H1 (cell line): ENCODE data around the gene CEP85. TPM values are rescaled to one million over a fixed set of nuclear protein-coding genes. Genes with fewer than 3 reads are reported as not detected.

Source experiments
- CTCF ChIA-PET: fragments of 300-600 bp; sonication (Branson Sonifier 250); formaldehyde crosslinking; loops from one replicate; lab custom pipeline; 2021; ENCODE audit not compliant: partially characterized antibody; lab: Charles Lee
- POLR2A ChIA-PET: fragments of 300-600 bp; sonication (Branson Sonifier 250); formaldehyde crosslinking; loops from one replicate; lab custom pipeline; 2021; ENCODE audit warnings: inconsistent platforms; ENCODE audit not compliant: partially characterized antibody; lab: Charles Lee
- DNase-seq, 2 experiments: peaks; one replicate each; pipeline versions ENCODE4 v3.0.0 to v3.0.0-alpha.2; 2010 to 2022; ENCODE audit warnings: low spot score in 2 of 2, low read depth in 1 of 2, mixed read lengths in 1 of 2
- FAIRE-seq: peaks from 2 replicates; lab custom pipeline; 2011; peaks lifted over from hg19 to GRCh38; lab: Jason Lieb, UNC
- H2AFZ ChIP-seq: 2 replicates; pipeline ENCODE4 v1.8.1; 2012; ENCODE audit warnings: low read length, inconsistent platforms
- H2AK5ac ChIP-seq: 2 replicates; pipeline ENCODE4 v1.6.1; 2013; ENCODE audit warnings: low read depth, low read length
- H2BK120ac ChIP-seq: replicated peaks from 2 replicates; pipeline ENCODE3; 2013; ENCODE audit warnings: low read depth, low read length, inconsistent platforms
- H2BK12ac ChIP-seq: 2 replicates; pipeline ENCODE4 v1.6.1; 2013; ENCODE audit warnings: low read depth, low read length
- H2BK15ac ChIP-seq: 2 replicates; pipeline ENCODE4 v1.6.1; 2013; ENCODE audit warnings: low read length
- H2BK20ac ChIP-seq: 2 replicates; pipeline ENCODE4 v1.6.1; 2013; ENCODE audit warnings: low read length
- H2BK5ac ChIP-seq: 2 replicates; pipeline ENCODE4 v1.6.1; 2013; ENCODE audit warnings: low read depth, low read length
- H3K14ac ChIP-seq: 2 replicates; pipeline ENCODE4 v1.6.1; 2013; ENCODE audit warnings: inconsistent platforms; ENCODE audit not compliant: insufficient read length
- H3K18ac ChIP-seq: 2 replicates; pipeline ENCODE4 v1.6.1; 2013; ENCODE audit warnings: low read length; ENCODE audit errors: extremely low read depth
- H3K23ac ChIP-seq: 2 replicates; pipeline ENCODE4 v1.6.1; 2013; ENCODE audit warnings: inconsistent platforms; ENCODE audit not compliant: insufficient read length
- H3K23me2 ChIP-seq: 2 replicates; pipeline ENCODE4 v1.6.1; 2013; ENCODE audit warnings: low read depth, low read length
- H3K27ac ChIP-seq: 2 replicates; pipeline ENCODE4 v1.6.1; 2011; ENCODE audit warnings: low read depth, low read length, inconsistent platforms
- H3K27me3 ChIP-seq, 4 experiments: replicated peaks in 1 of 4; 1 replicate in 1 of 4; 2 replicates in 3 of 4; pipeline versions ENCODE4 v1.6.1 to v1.8.1; 2011 to 2013; ENCODE audit warnings: low read length in 3 of 4, mild to moderate bottlenecking in 3 of 4, inconsistent platforms in 2 of 4, mixed read lengths in 2 of 4, moderate library complexity in 1 of 4; ENCODE audit not compliant: control insufficient read depth in 3 of 4, insufficient read depth in 3 of 4; ENCODE audit errors: extremely low read depth in 1 of 4
- H3K36me3 ChIP-seq, 4 experiments: 2 replicates each; pipeline versions ENCODE4 v1.6.1 to v1.8.1; 2011 to 2013; ENCODE audit warnings: mild to moderate bottlenecking in 4 of 4, low read length in 3 of 4, moderate library complexity in 2 of 4, control low read depth in 1 of 4, inconsistent platforms in 1 of 4; ENCODE audit not compliant: insufficient read depth in 4 of 4, control insufficient read depth in 2 of 4
- H3K4ac ChIP-seq: replicated peaks from 2 replicates; pipeline ENCODE3; 2013; ENCODE audit warnings: low read length, low read depth, mixed read lengths, inconsistent platforms; ENCODE audit not compliant: insufficient read length
- H3K4me1 ChIP-seq, 4 experiments: replicated peaks in 1 of 4; 1 replicate in 1 of 4; 2 replicates in 3 of 4; pipeline versions ENCODE4 v1.6.1 to v1.8.1; 2011 to 2013; ENCODE audit warnings: low read length in 3 of 4, inconsistent platforms in 2 of 4, mixed read lengths in 1 of 4; ENCODE audit not compliant: insufficient read depth in 4 of 4, control insufficient read depth in 3 of 4
- H3K4me2 ChIP-seq, 2 experiments: 2 replicates each; pipeline versions ENCODE4 v1.6.1 to v1.8.1; 2011 to 2013; ENCODE audit warnings: low read depth in 2 of 2, low read length in 2 of 2, control low read depth in 1 of 2, inconsistent platforms in 1 of 2, mild to moderate bottlenecking in 1 of 2; ENCODE audit not compliant: insufficient read depth in 1 of 2
- H3K4me3 ChIP-seq, 4 experiments: fragments of 200-600, 300-600 bp in 1 of 4; sonication (generic), shearing (Covaris generic), sonication (Bioruptor Twin) in 1 of 4; 2 replicates each; pipeline versions ENCODE4 v1.5.1 to v1.8.1; 2011 to 2016; ENCODE audit warnings: low read length in 4 of 4, low read depth in 3 of 4, control low read depth in 2 of 4, inconsistent platforms in 2 of 4, mild to moderate bottlenecking in 2 of 4, mixed read lengths in 1 of 4, moderate library complexity in 1 of 4; ENCODE audit not compliant: insufficient read depth in 2 of 4; ENCODE audit errors: extremely low read depth in 1 of 4
- H3K56ac ChIP-seq: replicated peaks from 2 replicates; pipeline ENCODE3; 2013; ENCODE audit warnings: low read depth, mild to moderate bottlenecking, mixed read lengths, low read length, inconsistent platforms; ENCODE audit not compliant: insufficient read length
- H3K79me1 ChIP-seq: 2 replicates; pipeline ENCODE4 v1.6.1; 2013; ENCODE audit warnings: low read depth, low read length, control low read depth
- H3K79me2 ChIP-seq, 2 experiments: 2 replicates each; pipeline versions ENCODE4 v1.6.1 to v1.8.1; 2012 to 2013; ENCODE audit warnings: low read length in 2 of 2, mild to moderate bottlenecking in 2 of 2, inconsistent platforms in 1 of 2; ENCODE audit not compliant: insufficient read depth in 2 of 2, control insufficient read depth in 1 of 2
- H3K9ac ChIP-seq, 4 experiments: replicated peaks in 1 of 4; 1 replicate in 1 of 4; 2 replicates in 3 of 4; pipeline versions ENCODE4 v1.6.1 to v1.8.1; 2011 to 2013; ENCODE audit warnings: low read depth in 3 of 4, low read length in 3 of 4, control low read depth in 2 of 4, mild to moderate bottlenecking in 2 of 4, moderate library complexity in 2 of 4, inconsistent platforms in 1 of 4; ENCODE audit errors: extremely low read depth in 1 of 4
- H3K9me3 ChIP-seq, 2 experiments: 2 replicates each; pipeline versions ENCODE4 v1.6.1 to v1.8.1; 2012 to 2013; ENCODE audit warnings: mild to moderate bottlenecking in 2 of 2, moderate library complexity in 2 of 2, control low read depth in 1 of 2, inconsistent platforms in 1 of 2, low read depth in 1 of 2, low read length in 1 of 2, mixed read lengths in 1 of 2; ENCODE audit not compliant: insufficient read depth in 2 of 2
- H4K20me1 ChIP-seq, 2 experiments: replicated peaks in 1 of 2; 2 replicates each; pipeline versions ENCODE3 to v1.8.1; 2011 to 2013; ENCODE audit warnings: inconsistent platforms in 2 of 2, low read length in 2 of 2, mild to moderate bottlenecking in 1 of 2; ENCODE audit not compliant: insufficient read depth in 2 of 2, control insufficient read depth in 1 of 2
- H4K5ac ChIP-seq: 2 replicates; pipeline ENCODE4 v1.6.1; 2013; ENCODE audit warnings: low read length, low read depth, mixed read lengths, inconsistent platforms; ENCODE audit not compliant: insufficient read length
- H4K8ac ChIP-seq: 2 replicates; pipeline ENCODE4 v1.8.0; 2013; ENCODE audit warnings: mild to moderate bottlenecking, moderate library complexity, low read length, inconsistent platforms; ENCODE audit not compliant: insufficient read depth; ENCODE audit errors: extremely low read depth
- H4K91ac ChIP-seq: replicated peaks from 2 replicates; pipeline ENCODE3; 2013; ENCODE audit warnings: low read length, mixed read lengths, inconsistent platforms; ENCODE audit not compliant: insufficient read length
- BRCA1 ChIP-seq: IDR thresholded peaks from 2 replicates; pipeline ENCODE4 v1.6.1; 2012; ENCODE audit warnings: low read depth, low read length, improper control_type of control experiment
- HDAC2 ChIP-seq, 2 experiments: fragments of 300-600 bp in 1 of 2; sonication (generic) in 1 of 2; IDR thresholded peaks; 2 replicates each; pipeline ENCODE4 v1.6.1; 2011 to 2012; ENCODE audit warnings: low read depth in 2 of 2, low read length in 2 of 2, mild to moderate bottlenecking in 2 of 2, moderate library complexity in 2 of 2, borderline replicate concordance in 1 of 2, inconsistent platforms in 1 of 2
- KDM5A ChIP-seq: fragments of 200-600 bp; IDR thresholded peaks from 2 replicates; pipeline ENCODE4 v1.7.1; 2012; ENCODE audit warnings: mild to moderate bottlenecking, low read length, inconsistent platforms, mixed read lengths
- NANOG ChIP-seq: IDR thresholded peaks from 2 replicates; pipeline ENCODE4 v1.6.1; 2011; ENCODE audit warnings: low read length, low read depth, mild to moderate bottlenecking, inconsistent platforms; ENCODE audit not compliant: insufficient read depth, poor library complexity, severe bottlenecking
- RAD21 ChIP-seq, 2 experiments: IDR thresholded peaks in 1 of 2; conservative IDR thresholded peaks in 1 of 2; 2 replicates each; pipeline ENCODE4 v1.6.1; 2011; ENCODE audit warnings: low read depth in 2 of 2, low read length in 2 of 2, improper control_type of control experiment in 1 of 2, inconsistent platforms in 1 of 2, mild to moderate bottlenecking in 1 of 2, moderate library complexity in 1 of 2
- RFX5 ChIP-seq: IDR thresholded peaks from 2 replicates; pipeline ENCODE4 v1.6.1; 2011; ENCODE audit warnings: low read depth, low read length, improper control_type of control experiment, borderline replicate concordance
- RXRA ChIP-seq: IDR thresholded peaks from 2 replicates; pipeline ENCODE4 v1.6.1; 2011; ENCODE audit warnings: low read depth, mild to moderate bottlenecking, low read length, moderate library complexity; ENCODE audit not compliant: insufficient read depth
- SIN3A ChIP-seq, 2 experiments: IDR thresholded peaks in 1 of 2; conservative IDR thresholded peaks in 1 of 2; 2 replicates each; pipeline ENCODE4 v1.6.1; 2011 to 2012; ENCODE audit warnings: low read length in 2 of 2, improper control_type of control experiment in 1 of 2, low read depth in 1 of 2, mild to moderate bottlenecking in 1 of 2
- TAF1 ChIP-seq: IDR thresholded peaks from 2 replicates; pipeline ENCODE4 v1.6.1; 2011; ENCODE audit warnings: mild to moderate bottlenecking, low read depth, low read length
- YY1 ChIP-seq: IDR thresholded peaks from 2 replicates; pipeline ENCODE4 v1.6.1; 2011; ENCODE audit warnings: low read depth, mild to moderate bottlenecking, low read length
- WGBS, 2 experiments: shearing (Covaris generic) in 1 of 2; methylation state at CpG; one replicate each; pipeline versions ENCODE4 v1.1.6 to v1.1.7; 2013 to 2015; ENCODE audit warnings: low lambda C conversion rate in 2 of 2, mixed read lengths in 2 of 2, inconsistent platforms in 1 of 2, low coverage in 1 of 2, missing lambda C conversion rate in 1 of 2; ENCODE audit not compliant: insufficient replicate concordance in 2 of 2, insufficient coverage in 1 of 2, insufficient read length in 1 of 2; ENCODE audit errors: extremely low coverage in 1 of 2, missing lambda C conversion rate in 1 of 2; 5-methylcytosine and 5-hydroxymethylcytosine counted together
- polyA plus RNA-seq, 7 experiments: library from polyadenylated mRNA; depleted of rRNA in 3 of 7; stranded (reverse) in 5 of 7; unstranded in 2 of 7; fragments of >200 nt in 5 of 7; fragments of 200-250 nt in 2 of 7; gene quantifications; 1 replicate in 5 of 7; 2 replicates in 1 of 7; 4 replicates in 1 of 7; pipeline versions ENCODE4 v1.2.1 to v1.2.3, GENCODE V29; 2011 to 2013; ENCODE audit warnings: missing spikeins in 2 of 7, mixed read lengths in 2 of 7
- total RNA-seq: library from RNA; stranded (reverse); fragmentation: NEBNext Ultra II Directional; extraction: Animal tissue kit (Norgen Biotek cat#: 25700); gene quantifications from 2 replicates; pipeline ENCODE4 v1.2.1, GENCODE V29; 2021
- TF ChIP-seq, protein P1 (sequence below): IDR thresholded peaks from 2 replicates; pipeline ENCODE4 v1.6.1; 2012; ENCODE audit warnings: low read length, inconsistent platforms

CEP85 gene
- total and polyA plus RNA-seq, 2 of the 8 experiments (the other 6 are each of a cell fraction or from before 2014, with no cell fraction given), result 40.4 to 43.7 TPM

DNA sequence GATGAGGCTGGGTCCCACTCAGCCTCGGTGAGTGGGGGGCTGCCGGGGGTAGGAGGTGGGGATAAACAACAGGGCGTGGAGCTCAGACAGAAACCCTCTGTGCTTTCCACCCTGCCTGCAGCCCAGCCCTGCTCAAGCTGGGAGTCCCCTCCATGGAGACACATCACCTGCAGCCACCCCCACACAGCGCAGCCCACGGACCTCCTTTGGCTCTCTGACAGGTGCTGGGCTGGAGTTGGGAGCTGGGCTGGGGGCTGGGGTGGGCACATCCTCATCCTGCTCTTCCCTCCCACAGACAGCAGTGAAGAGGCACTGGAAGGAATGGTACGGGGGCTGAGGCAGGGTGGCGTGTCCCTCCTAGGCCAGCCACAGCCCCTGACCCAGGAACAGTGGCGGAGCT, 45.5 kb upstream of the CEP85 start:
- H4K8ac ChIP-seq, result no peak overlapping the region
- H3K36me3 ChIP-seq, result peaks cover 0 to 10% (median 2%) of the 10 kb centered on the region in 4 experiments; a peak in 3 of 8 replicates
- no peaks in the 10 kb centered on the region for H3K9me3 ChIP-seq
- no peak overlapping the region for H2BK12ac ChIP-seq
- H4K91ac ChIP-seq, result no peak overlapping the region
- H2BK120ac ChIP-seq, result no peak overlapping the region
- H2AFZ ChIP-seq, result no peak overlapping the region
- H3K56ac ChIP-seq, result no peak overlapping the region
- FAIRE-seq (no peak), DNase-seq (no peak)
- no peaks in the 10 kb centered on the region for H3K79me2 ChIP-seq
- no peak overlapping the region for H3K18ac ChIP-seq
- no peak overlapping the region for H2BK5ac ChIP-seq
- H3K79me1 ChIP-seq, result no peaks in the 10 kb centered on the region
- H3K23ac ChIP-seq, result no peak overlapping the region
- CTCF ChIA-PET, result interaction anchor here (1.1 to 12.6 kb wide), 6 partner anchors 12 to 96 kb away, joined by 3 to 159 read pairs (median 24); partner anchors contain the start of genes C1orf232, CEP85, CNKSR1 and ZNF593
- H3K14ac ChIP-seq, result no peak overlapping the region
- no peak overlapping the region for H3K4me2 ChIP-seq
- H4K5ac ChIP-seq, result no peak overlapping the region
- H3K9ac ChIP-seq, result no peak overlapping the region
- H2BK15ac ChIP-seq, result no peak overlapping the region
- no peaks in the 10 kb centered on the region for H3K23me2 ChIP-seq
- H3K4ac ChIP-seq, result no peak overlapping the region
- H3K27me3 ChIP-seq, result no peaks in the 10 kb centered on the region
- WGBS, 2 experiments, result 81% methylated on average over 6 of the region's 8 CpGs; no CpG with 5 or more reads in 1 of the 2 experiments
- no peak overlapping the region for H3K27ac ChIP-seq
- H4K20me1 ChIP-seq, result no peaks in the 10 kb centered on the region
- POLR2A ChIA-PET, result interaction anchor here (0.6 to 3.2 kb wide), 7 partner anchors 10 to 224 kb away, joined by 4 to 22 read pairs (median 5); partner anchors contain the start of genes CNKSR1 and ZNF593OS
- H3K4me1 ChIP-seq, result peaks cover 0 to 7% (median 2%) of the 10 kb centered on the region in 4 experiments; a peak in 3 of 7 replicates
- H3K4me3 ChIP-seq, result no peak overlapping the region
- H2AK5ac ChIP-seq, result no peak overlapping the region
- no peak overlapping the region for H2BK20ac ChIP-seq
- no peak for TF ChIP-seq NANOG
- TF ChIP-seq RAD21 (IDR thresholded peaks at IDR 0.05 in 1 of 2, conservative IDR thresholded peaks at IDR 0.05 in 1 of 2; ENCODE audit: low read depth in 2 of 2, low read length in 2 of 2), result no peak
- TF ChIP-seq, protein P1, sequence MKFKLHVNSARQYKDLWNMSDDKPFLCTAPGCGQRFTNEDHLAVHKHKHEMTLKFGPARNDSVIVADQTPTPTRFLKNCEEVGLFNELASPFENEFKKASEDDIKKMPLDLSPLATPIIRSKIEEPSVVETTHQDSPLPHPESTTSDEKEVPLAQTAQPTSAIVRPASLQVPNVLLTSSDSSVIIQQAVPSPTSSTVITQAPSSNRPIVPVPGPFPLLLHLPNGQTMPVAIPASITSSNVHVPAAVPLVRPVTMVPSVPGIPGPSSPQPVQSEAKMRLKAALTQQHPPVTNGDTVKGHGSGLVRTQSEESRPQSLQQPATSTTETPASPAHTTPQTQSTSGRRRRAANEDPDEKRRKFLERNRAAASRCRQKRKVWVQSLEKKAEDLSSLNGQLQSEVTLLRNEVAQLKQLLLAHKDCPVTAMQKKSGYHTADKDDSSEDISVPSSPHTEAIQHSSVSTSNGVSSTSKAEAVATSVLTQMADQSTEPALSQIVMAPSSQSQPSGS, result no peak
- TF ChIP-seq RXRA, result no peak
- no peak for TF ChIP-seq SIN3A (conservative IDR thresholded peaks at IDR 0.05 in 1 of 2, IDR thresholded peaks at IDR 0.05 in 1 of 2; ENCODE audit: low read depth in 1 of 2, low read length in 2 of 2)
- TF ChIP-seq TAF1, result no peak
- no peak for TF ChIP-seq KDM5A
- TF ChIP-seq BRCA1, result no peak
- TF ChIP-seq HDAC2 (IDR thresholded peaks at IDR 0.05; ENCODE audit: borderline replicate concordance in 1 of 2, low read depth in 2 of 2, low read length in 2 of 2), result no peak
- TF ChIP-seq RFX5, result no peak
- TF ChIP-seq YY1, result no peak
